ENCODE results near the gene AMER3. TPM values are rescaled to one million over a fixed set of nuclear protein-coding genes. Genes with fewer than 3 reads are reported as not detected.

Gene AMER3
- total and polyA plus RNA-seq, 3 donors from 2014 or later: 0.99 to 3.5 (median 3.0) TPM

DNA sequence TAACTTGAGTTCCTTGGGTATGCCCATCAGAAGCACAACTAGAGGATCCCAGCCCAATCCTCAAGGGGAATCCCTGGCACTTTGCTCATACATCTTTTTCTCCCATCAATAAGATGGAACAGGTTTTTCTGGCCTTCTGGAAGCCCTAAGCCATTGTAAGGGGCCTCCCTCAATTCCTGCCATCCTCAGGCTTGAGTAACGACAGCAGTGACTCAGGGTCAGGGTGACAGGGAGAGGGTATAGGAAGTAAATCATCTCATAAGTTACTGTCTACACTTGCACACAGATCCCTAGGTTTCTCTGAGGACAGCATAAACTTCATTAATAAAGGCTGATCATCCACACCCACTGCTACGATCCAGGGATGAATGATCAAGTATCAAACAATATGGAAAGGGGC is 35.0 kb downstream of the AMER3 start:
- H3K9me3 ChIP-seq: no peaks in the 10 kb centered on the region
- TF ChIP-seq, protein P1, sequence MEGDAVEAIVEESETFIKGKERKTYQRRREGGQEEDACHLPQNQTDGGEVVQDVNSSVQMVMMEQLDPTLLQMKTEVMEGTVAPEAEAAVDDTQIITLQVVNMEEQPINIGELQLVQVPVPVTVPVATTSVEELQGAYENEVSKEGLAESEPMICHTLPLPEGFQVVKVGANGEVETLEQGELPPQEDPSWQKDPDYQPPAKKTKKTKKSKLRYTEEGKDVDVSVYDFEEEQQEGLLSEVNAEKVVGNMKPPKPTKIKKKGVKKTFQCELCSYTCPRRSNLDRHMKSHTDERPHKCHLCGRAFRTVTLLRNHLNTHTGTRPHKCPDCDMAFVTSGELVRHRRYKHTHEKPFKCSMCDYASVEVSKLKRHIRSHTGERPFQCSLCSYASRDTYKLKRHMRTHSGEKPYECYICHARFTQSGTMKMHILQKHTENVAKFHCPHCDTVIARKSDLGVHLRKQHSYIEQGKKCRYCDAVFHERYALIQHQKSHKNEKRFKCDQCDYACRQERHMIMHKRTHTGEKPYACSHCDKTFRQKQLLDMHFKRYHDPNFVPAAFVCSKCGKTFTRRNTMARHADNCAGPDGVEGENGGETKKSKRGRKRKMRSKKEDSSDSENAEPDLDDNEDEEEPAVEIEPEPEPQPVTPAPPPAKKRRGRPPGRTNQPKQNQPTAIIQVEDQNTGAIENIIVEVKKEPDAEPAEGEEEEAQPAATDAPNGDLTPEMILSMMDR (IDR thresholded peaks at IDR 0.05): no peak
- TF ChIP-seq POLR2A (IDR thresholded peaks at IDR 0.05): no peak
- no peak overlapping the region for H3K27ac ChIP-seq
- 82 to 94% methylated on average over 2 of the region's 2 CpGs for WGBS, 2 donors
- no peak overlapping the region for H3K4me3 ChIP-seq
- intact Hi-C loops (cut with DNase I; ENCODE audit: low total_unique reads): no loop called here
- no peaks in the 10 kb centered on the region for H3K27me3 ChIP-seq
- no peaks in the 10 kb centered on the region for H3K4me1 ChIP-seq
- no peaks in the 10 kb centered on the region for H3K36me3 ChIP-seq (ENCODE audit: low read depth, missing control alignments)
- DNase-seq: no peak

DNA sequence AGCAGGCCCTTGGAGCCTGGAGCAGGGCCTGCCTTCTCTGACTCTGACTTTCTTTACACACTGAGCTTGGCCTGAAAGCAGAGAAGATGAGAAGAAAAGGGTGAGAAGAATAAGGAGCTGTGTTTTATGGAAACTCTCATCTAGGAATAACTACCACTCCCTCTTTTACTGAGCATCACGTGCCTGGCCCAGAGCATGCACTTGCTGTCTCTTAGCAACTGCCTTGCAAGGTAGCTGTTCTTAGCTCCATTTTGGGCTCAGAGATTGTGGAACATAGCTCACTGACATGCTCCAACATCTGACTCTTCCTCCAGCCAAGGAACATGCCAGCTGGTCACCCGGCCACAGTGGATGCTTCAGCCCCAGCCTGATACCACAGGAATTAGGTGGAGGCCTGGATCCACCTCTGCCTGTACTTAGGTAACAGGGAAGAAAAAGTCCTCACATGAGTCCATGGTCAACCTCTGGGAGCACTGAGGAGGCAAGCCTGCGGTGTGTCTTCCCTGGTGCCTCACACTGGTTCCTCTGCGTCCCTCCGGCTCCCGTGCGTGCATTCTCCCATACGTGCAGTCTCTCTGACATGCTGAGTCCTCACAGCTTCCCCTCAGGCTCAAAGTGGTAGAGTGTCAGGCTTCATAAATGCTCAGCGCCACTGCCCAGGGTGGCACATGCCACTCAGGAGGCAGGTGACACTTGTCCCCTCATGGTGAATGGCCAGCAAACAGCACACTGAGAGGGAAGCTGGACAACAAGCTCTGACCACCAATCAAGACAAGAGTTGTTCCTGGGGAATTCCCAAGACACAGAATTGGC is 35.7 kb downstream of the AMER3 start:
- Histone ChIP-seq H3K4me1 (no peaks in the 10 kb centered on the region), H3K4me3 (no peak overlapping the region), H3K9me3 (no peaks in the 10 kb centered on the region), H3K27me3 (no peaks in the 10 kb centered on the region), H3K27ac (no peak overlapping the region), H3K36me3 (ENCODE audit: low read depth, missing control alignments) (no peaks in the 10 kb centered on the region)
- WGBS, 2 donors: 85 to 95% methylated on average over 9 of the region's 9 CpGs
- intact Hi-C loops (cut with DNase I; ENCODE audit: low total_unique reads): no loop called here
- TF ChIP-seq POLR2A (IDR thresholded peaks at IDR 0.05): no peak
- TF ChIP-seq, protein P1 (IDR thresholded peaks at IDR 0.05): no peak
- DNase-seq: no peak

DNA sequence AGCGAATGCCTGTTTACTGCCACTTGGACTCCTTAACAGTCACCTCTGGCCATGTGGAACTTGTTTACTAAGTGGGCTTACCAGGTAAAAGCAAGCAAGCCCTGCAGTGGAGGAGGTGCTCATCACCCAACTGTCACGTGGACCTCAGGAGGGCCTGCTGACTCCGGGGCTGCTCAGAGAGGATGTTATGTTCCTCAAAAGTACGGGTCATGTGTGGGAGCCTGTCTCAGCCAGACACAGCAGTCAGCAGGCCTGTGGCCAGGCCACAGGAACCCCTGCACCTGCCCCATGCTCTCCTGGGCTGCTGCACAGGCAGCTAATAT is 36.2 kb downstream of the AMER3 start:
- TF ChIP-seq, protein P1 (IDR thresholded peaks at IDR 0.05): no peak
- no peak for TF ChIP-seq POLR2A (IDR thresholded peaks at IDR 0.05)
- WGBS, 2 donors: 39 to 74% methylated on average over 3 to 4 of the region's 4 CpGs
- H3K27ac ChIP-seq: no peak overlapping the region
- no peaks in the 10 kb centered on the region for H3K27me3 ChIP-seq
- no peaks in the 10 kb centered on the region for H3K36me3 ChIP-seq (ENCODE audit: low read depth, missing control alignments)
- no peak for DNase-seq
- H3K9me3 ChIP-seq: no peaks in the 10 kb centered on the region
- no peak overlapping the region for H3K4me3 ChIP-seq
- intact Hi-C loops (cut with DNase I; ENCODE audit: low total_unique reads): no loop called here
- H3K4me1 ChIP-seq: no peaks in the 10 kb centered on the region

DNA sequence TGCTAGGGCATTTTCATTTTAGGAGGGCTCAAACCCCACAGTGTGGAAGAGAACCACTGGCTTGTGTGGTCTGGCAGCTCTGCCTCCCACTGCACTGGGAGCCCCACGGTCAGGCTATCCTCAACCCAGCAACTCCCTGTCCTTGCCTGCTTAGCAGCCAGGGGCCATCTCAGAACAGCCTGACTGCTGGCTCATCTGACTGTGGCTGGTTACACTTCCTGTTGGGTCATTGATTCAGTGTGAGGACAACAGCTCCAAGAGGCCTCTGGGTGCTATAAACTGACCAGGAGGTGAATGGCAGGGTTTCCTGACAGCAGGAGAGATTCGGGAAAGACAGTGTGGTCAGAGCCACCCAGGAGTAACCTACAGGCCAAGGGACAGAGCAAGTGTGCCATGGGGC is 40.1 kb downstream of the AMER3 start:
- WGBS, 2 donors: 77% methylated on average over 2 of the region's 2 CpGs
- no peak for DNase-seq
- intact Hi-C loops (cut with DNase I; ENCODE audit: low total_unique reads): loop anchor here (5.0 kb wide), 1 partner anchor 77 kb away; no protein-coding TSS in a partner anchor
- Histone ChIP-seq H3K4me3 (no peak overlapping the region), H3K27ac (no peak overlapping the region), H3K27me3 (no peaks in the 10 kb centered on the region), H3K4me1 (no peaks in the 10 kb centered on the region), H3K36me3 (ENCODE audit: low read depth, missing control alignments) (no peaks in the 10 kb centered on the region), H3K9me3 (no peaks in the 10 kb centered on the region)
- TF ChIP-seq, protein P1 (IDR thresholded peaks at IDR 0.05): no peak
- no peak for TF ChIP-seq POLR2A (IDR thresholded peaks at IDR 0.05)

DNA sequence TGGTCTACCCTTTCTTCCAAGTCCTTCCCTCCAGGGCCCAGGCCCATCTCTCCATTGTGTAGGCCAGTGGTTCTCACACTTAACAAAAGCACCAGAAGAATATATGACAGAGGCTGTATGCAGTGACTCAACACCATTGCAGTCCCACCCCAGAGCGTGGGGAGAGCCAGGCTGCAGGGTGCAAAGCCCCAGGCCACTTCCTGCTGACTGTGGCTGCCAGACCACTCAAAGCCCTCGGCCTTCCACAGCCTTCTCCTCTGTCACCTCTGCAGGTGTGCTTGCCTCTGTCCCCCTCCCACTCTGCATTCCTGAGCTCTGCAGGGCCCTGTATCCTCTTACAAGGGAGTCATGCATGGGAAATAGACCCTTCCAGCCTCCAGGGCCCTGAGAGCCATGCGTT is 41.0 kb downstream of the AMER3 start:
- Histone ChIP-seq H3K27me3 (no peaks in the 10 kb centered on the region), H3K9me3 (no peaks in the 10 kb centered on the region), H3K27ac (no peak overlapping the region), H3K36me3 (ENCODE audit: low read depth, missing control alignments) (no peaks in the 10 kb centered on the region), H3K4me1 (no peaks in the 10 kb centered on the region), H3K4me3 (no peak overlapping the region)
- WGBS, 2 donors: 57 to 73% methylated on average over 1 to 3 of the region's 3 CpGs
- TF ChIP-seq, protein P1 (IDR thresholded peaks at IDR 0.05): no peak
- intact Hi-C loops (cut with DNase I; ENCODE audit: low total_unique reads): loop anchor here (5.0 kb wide), 1 partner anchor 76 kb away; no protein-coding TSS in a partner anchor
- no peak for DNase-seq

Measured in testis (tissue), 3 donors.